Vagina (tissue), 2 donors: ENCODE data around the gene VPS72. TPM values are rescaled to one million over a fixed set of nuclear protein-coding genes. Genes with fewer than 3 reads are reported as not detected.
"Not testable (repeated sequence)": the region's sequence is repeated elsewhere in the genome, so short reads cannot be mapped to it uniquely, and the experiment has no call there.

Experiments
- DNase-seq, 2 donors: peaks; one replicate each; pipeline ENCODE4 v3.0.0-alpha.2; 2017; ENCODE audit errors: extremely low spot score in 2 of 2
- H3K27ac ChIP-seq: fragments of 200-600 bp; sonication (generic); one replicate; pipeline ENCODE4 v1.5.1; 2019
- H3K27me3 ChIP-seq: fragments of 200-600 bp; sonication (generic); one replicate; pipeline ENCODE4 v1.5.1; 2019
- H3K36me3 ChIP-seq, 2 donors: fragments of 200-600 bp; sonication (generic); one replicate each; pipeline ENCODE4 v1.5.1; 2017 to 2019
- H3K4me1 ChIP-seq: fragments of 200-600 bp; sonication (generic); one replicate; pipeline ENCODE4 v1.5.1; 2019
- H3K4me3 ChIP-seq, 2 donors: fragments of 200-600 bp; sonication (generic); 1 replicate in 1 of 2; 2 replicates in 1 of 2; pipeline ENCODE4 v1.5.1; 2016 to 2019
- H3K9me3 ChIP-seq: fragments of 200-600 bp; sonication (generic); one replicate; pipeline ENCODE4 v1.5.1; 2019
- POLR2A ChIP-seq, 2 donors: fragments of 450-650 bp; IDR thresholded peaks; one replicate each; pipeline ENCODE4 v1.6.1; 2017; ENCODE audit warnings: antibody characterized with exemption in 2 of 2, mild to moderate bottlenecking in 2 of 2, moderate library complexity in 2 of 2
- POLR2AphosphoS5 ChIP-seq, 2 donors: sonication (generic); formaldehyde crosslinking; IDR thresholded peaks; one replicate each; pipeline ENCODE4 v1.9.0; 2017; ENCODE audit warnings: antibody characterized with exemption in 2 of 2, mild to moderate bottlenecking in 2 of 2, low read depth in 1 of 2; ENCODE audit not compliant: insufficient read depth in 1 of 2
- intact Hi-C: fragments of 100-400 bp; cut with DNase I; formaldehyde crosslinking; loops from one replicate; pipeline ENCODE4 v1.15.1; 2023
- total RNA-seq: library from RNA; depleted of rRNA; stranded (reverse); fragments of >200 nt; gene quantifications from one replicate; pipeline ENCODE4 v1.2.3, GENCODE V29; 2016
- TF ChIP-seq, protein P1 (sequence below), 3 experiments: fragments of 450-650 bp in 2 of 3; fragments of 200-600 bp in 1 of 3; sonication (generic) in 1 of 3; IDR thresholded peaks; one replicate each; pipeline ENCODE4 v1.5.1; 2017 to 2019; ENCODE audit warnings: antibody characterized with exemption in 3 of 3, mild to moderate bottlenecking in 2 of 3, moderate library complexity in 2 of 3

The VPS72 gene
- total RNA-seq, 1 donor from 2014 or later, result 17.2 TPM

- H3K9me3 ChIP-seq, result no peaks in the 10 kb centered on the region
- peaks cover 29% of the 10 kb centered on the region for H3K4me1 ChIP-seq
- intact Hi-C loops, result no loop called here
Observed at GRCh38 chr1:151193304-151193703, 3.3 kb upstream of the VPS72 start.

DNA sequence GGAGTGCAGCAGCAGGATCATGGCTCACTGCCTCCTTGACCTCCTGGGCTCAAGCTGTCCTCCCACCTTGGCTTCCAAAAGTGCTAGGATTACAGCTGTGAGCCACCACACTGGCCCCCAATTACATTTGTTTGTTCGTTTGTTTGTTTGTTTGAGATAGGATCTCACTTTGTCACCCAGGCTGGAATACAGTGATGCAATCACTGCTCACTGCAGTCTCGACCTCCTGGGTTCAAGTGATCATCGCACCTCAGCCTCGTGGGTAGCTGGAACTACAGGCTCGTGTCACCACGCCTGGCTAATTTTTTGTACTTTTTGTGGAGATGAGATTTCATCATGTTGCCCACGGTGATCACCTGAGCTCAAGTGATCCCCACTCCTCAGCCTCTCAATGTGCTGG is 2.0 kb upstream of the VPS72 start:
- no peak for DNase-seq

More at GRCh38 chr1:151193304-151193703, 3.3 kb upstream of the VPS72 start:
- no peak overlapping the region for H3K27ac ChIP-seq
- TF ChIP-seq POLR2AphosphoS5 (IDR thresholded peaks at IDR 0.05; ENCODE audit: insufficient read depth in 1 of 2, low read depth in 1 of 2) (no peak), POLR2A (IDR thresholded peaks at IDR 0.05) (no peak)
- TF ChIP-seq, protein P1, sequence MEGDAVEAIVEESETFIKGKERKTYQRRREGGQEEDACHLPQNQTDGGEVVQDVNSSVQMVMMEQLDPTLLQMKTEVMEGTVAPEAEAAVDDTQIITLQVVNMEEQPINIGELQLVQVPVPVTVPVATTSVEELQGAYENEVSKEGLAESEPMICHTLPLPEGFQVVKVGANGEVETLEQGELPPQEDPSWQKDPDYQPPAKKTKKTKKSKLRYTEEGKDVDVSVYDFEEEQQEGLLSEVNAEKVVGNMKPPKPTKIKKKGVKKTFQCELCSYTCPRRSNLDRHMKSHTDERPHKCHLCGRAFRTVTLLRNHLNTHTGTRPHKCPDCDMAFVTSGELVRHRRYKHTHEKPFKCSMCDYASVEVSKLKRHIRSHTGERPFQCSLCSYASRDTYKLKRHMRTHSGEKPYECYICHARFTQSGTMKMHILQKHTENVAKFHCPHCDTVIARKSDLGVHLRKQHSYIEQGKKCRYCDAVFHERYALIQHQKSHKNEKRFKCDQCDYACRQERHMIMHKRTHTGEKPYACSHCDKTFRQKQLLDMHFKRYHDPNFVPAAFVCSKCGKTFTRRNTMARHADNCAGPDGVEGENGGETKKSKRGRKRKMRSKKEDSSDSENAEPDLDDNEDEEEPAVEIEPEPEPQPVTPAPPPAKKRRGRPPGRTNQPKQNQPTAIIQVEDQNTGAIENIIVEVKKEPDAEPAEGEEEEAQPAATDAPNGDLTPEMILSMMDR (IDR thresholded peaks at IDR 0.05), result no peak
- no peak overlapping the region for H3K4me3 ChIP-seq
- H3K36me3 ChIP-seq, result no peaks in the 10 kb centered on the region
- H3K27me3 ChIP-seq, result no peaks in the 10 kb centered on the region
- no peak for DNase-seq

DNA sequence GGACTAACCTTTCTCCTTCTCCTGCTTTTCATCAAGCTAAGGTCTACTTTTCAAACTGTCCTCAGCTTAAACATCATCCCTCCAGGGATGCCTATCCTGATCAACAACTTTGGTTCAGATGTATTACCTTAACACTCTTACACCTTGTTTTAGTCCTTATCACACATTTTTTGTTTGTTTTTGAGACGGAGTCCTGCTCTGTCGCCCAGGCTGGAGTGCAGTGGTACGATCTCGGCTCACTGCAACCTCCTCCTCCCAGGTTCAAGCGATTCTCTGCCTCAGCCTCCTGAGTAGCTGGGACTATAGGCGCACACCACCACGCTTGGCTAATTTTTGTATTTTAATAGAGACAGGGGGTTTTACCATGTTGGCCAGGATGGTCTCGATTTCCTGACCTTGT is 1.3 kb downstream of the VPS72 start:
- Histone ChIP-seq H3K4me3 (peak overlapping the region; percentile 79 to 83), H3K4me1 (peaks cover 37% of the 10 kb centered on the region), H3K36me3 (peaks cover 5 to 23% of the 10 kb centered on the region in 2 donors), H3K27ac (peak overlapping the region; percentile 89)
- intact Hi-C loops, H3K9me3 ChIP-seq, H3K27me3 ChIP-seq, DNase-seq: not testable (repeated sequence)

More for the DNA sequence above, 2.0 kb upstream of the VPS72 start:
- no peaks in the 10 kb centered on the region for H3K36me3 ChIP-seq
- no peaks in the 10 kb centered on the region for H3K9me3 ChIP-seq
- no peak for TF ChIP-seq POLR2A (IDR thresholded peaks at IDR 0.05)
- TF ChIP-seq, protein P1 (IDR thresholded peaks at IDR 0.05), result no peak
- no peak for TF ChIP-seq POLR2AphosphoS5 (IDR thresholded peaks at IDR 0.05; ENCODE audit: insufficient read depth in 1 of 2, low read depth in 1 of 2)
- intact Hi-C loops, result no loop called here
- H3K27me3 ChIP-seq, result no peaks in the 10 kb centered on the region
- peaks cover 37% of the 10 kb centered on the region for H3K4me1 ChIP-seq
- H3K4me3 ChIP-seq, result no peak overlapping the region
- H3K27ac ChIP-seq, result no peak overlapping the region

DNA sequence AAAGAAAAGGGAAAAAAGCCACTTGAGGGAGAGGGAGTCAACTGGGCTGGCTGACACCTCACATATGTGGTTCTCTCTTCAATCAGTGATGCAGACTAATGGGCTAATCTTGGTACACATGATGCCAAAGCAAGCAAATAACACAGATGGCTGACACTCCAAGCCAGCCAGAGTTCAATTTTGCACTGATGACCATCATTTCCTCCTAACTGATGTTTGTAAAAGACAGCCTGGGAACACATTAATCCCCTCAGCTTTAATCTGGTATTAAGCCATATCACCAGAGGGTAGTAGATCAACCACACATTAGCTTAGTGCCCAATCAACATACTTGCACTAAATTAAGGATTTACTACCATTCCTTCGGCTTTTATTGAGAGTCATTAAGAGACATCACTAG is 2.8 kb downstream of the VPS72 start:
- intact Hi-C loops, result no loop called here
- H3K4me1 ChIP-seq, result peaks cover 37% of the 10 kb centered on the region
- no peak for DNase-seq
- no peak overlapping the region for H3K4me3 ChIP-seq
- H3K36me3 ChIP-seq, result peaks cover 5 to 37% of the 10 kb centered on the region in 2 donors
- TF ChIP-seq POLR2AphosphoS5 (IDR thresholded peaks at IDR 0.05; ENCODE audit: insufficient read depth in 1 of 2, low read depth in 1 of 2), result no peak
- TF ChIP-seq POLR2A (IDR thresholded peaks at IDR 0.05), result no peak
- H3K9me3 ChIP-seq, result no peaks in the 10 kb centered on the region
- peak overlapping the region; percentile 30 for H3K27ac ChIP-seq
- H3K27me3 ChIP-seq, result no peaks in the 10 kb centered on the region

GRCh38 chr1:151184211-151184610 is 5.8 kb downstream of the VPS72 start:
- peaks cover 27% of the 10 kb centered on the region for H3K4me1 ChIP-seq
- intact Hi-C loops, result no loop called here
- no peak overlapping the region for H3K27ac ChIP-seq
- H3K4me3 ChIP-seq, result no peak overlapping the region
- peaks cover 8 to 67% of the 10 kb centered on the region in 2 donors for H3K36me3 ChIP-seq
- no peak for DNase-seq
- H3K9me3 ChIP-seq, result no peaks in the 10 kb centered on the region
- H3K27me3 ChIP-seq, result no peaks in the 10 kb centered on the region
- no peak for TF ChIP-seq POLR2AphosphoS5 (IDR thresholded peaks at IDR 0.05; ENCODE audit: insufficient read depth in 1 of 2, low read depth in 1 of 2)
- no peak for TF ChIP-seq POLR2A (IDR thresholded peaks at IDR 0.05)
- TF ChIP-seq, protein P1 (IDR thresholded peaks at IDR 0.05), result no peak

GRCh38 chr1:151176514-151177045 is 13.4 kb downstream of the VPS72 start:
- Histone ChIP-seq H3K9me3 (no peaks in the 10 kb centered on the region), H3K4me3 (no peak overlapping the region), H3K36me3 (peaks cover 0 to 65% of the 10 kb centered on the region in 2 donors), H3K27me3 (no peaks in the 10 kb centered on the region), H3K27ac (no peak overlapping the region), H3K4me1 (no peaks in the 10 kb centered on the region)
- TF ChIP-seq POLR2A (IDR thresholded peaks at IDR 0.05), result no peak
- intact Hi-C loops, result no loop called here
- DNase-seq, result no peak
